Tongue (tissue), 2 donors: ENCODE results near the gene ADGRG4. TPM values are rescaled to one million over a fixed set of nuclear protein-coding genes. Genes with fewer than 3 reads are reported as not detected.
"Not testable (repeated sequence)": the region's sequence is repeated elsewhere in the genome, so short reads cannot be mapped to it uniquely, and the experiment has no call there.

Experiments used
- DNase-seq: peaks from one replicate; pipeline ENCODE4 v3.0.0-alpha.2; 2015
- total RNA-seq: library from RNA; depleted of rRNA; stranded (reverse); fragments of >200 nt; gene quantifications from one replicate; pipeline ENCODE4 v1.2.3, GENCODE V29; 2014

The ADGRG4 gene
- total RNA-seq, 1 donor from 2014 or later = 0.10 TPM

GRCh38 chrX:136386826-136387225, 86.1 kb downstream of the ADGRG4 start:
- no peak for DNase-seq

- no peak for DNase-seq
Measured at GRCh38 chrX:136387951-136388502, 87.3 kb downstream of the ADGRG4 start.

- DNase-seq = no peak
Measured at GRCh38 chrX:136390921-136391320, 90.2 kb downstream of the ADGRG4 start.

GRCh38 chrX:136395271-136395670, 94.5 kb downstream of the ADGRG4 start:
- no peak for DNase-seq

GRCh38 chrX:136397001-136397400, 96.2 kb downstream of the ADGRG4 start:
- DNase-seq = no peak

GRCh38 chrX:136405126-136405525, 104.4 kb downstream of the ADGRG4 start:
- no peak for DNase-seq

GRCh38 chrX:136417806-136418205, 117.0 kb downstream of the ADGRG4 start:
- DNase-seq = no peak

- DNase-seq = no peak
Measured at GRCh38 chrX:136421338-136421737, 120.6 kb downstream of the ADGRG4 start.

GRCh38 chrX:136423724-136424123, 123.0 kb downstream of the ADGRG4 start:
- no peak for DNase-seq

- DNase-seq = no peak
Measured at GRCh38 chrX:136425996-136426395, 125.2 kb downstream of the ADGRG4 start.

GRCh38 chrX:136431625-136432024, 130.9 kb downstream of the ADGRG4 start:
- DNase-seq = no peak

GRCh38 chrX:136437774-136438173, 137.0 kb downstream of the ADGRG4 start:
- DNase-seq = no peak

GRCh38 chrX:136438192-136438591, 137.4 kb downstream of the ADGRG4 start:
- DNase-seq = no peak

- DNase-seq = not testable (repeated sequence)
Measured at GRCh38 chrX:136445674-136446073, 144.9 kb downstream of the ADGRG4 start.

GRCh38 chrX:136446208-136446607, 145.4 kb downstream of the ADGRG4 start:
- DNase-seq = no peak

GRCh38 chrX:136447308-136447707, 146.5 kb downstream of the ADGRG4 start:
- no peak for DNase-seq

GRCh38 chrX:136447968-136448367, 147.2 kb downstream of the ADGRG4 start:
- DNase-seq = no peak

GRCh38 chrX:136450050-136450830, 149.5 kb downstream of the ADGRG4 start:
- no peak for DNase-seq

GRCh38 chrX:136452614-136453013, 151.9 kb downstream of the ADGRG4 start:
- DNase-seq = no peak

GRCh38 chrX:136453114-136453513, 152.4 kb downstream of the ADGRG4 start:
- no peak for DNase-seq

GRCh38 chrX:136453771-136454170, 153.0 kb downstream of the ADGRG4 start:
- DNase-seq = no peak

- no peak for DNase-seq
Measured at GRCh38 chrX:136456133-136456532, 155.4 kb downstream of the ADGRG4 start.

GRCh38 chrX:136457303-136457917, 156.6 kb downstream of the ADGRG4 start:
- no peak for DNase-seq

GRCh38 chrX:136464589-136464988, 163.8 kb downstream of the ADGRG4 start:
- no peak for DNase-seq
